Measurements from ENCODE around the gene DAPK1.

DAPK1 gene

GRCh38 chr9:87656485-87656884 is 158.8 kb downstream of the DAPK1 start:
- ATAC-seq (ENCODE audit: low read depth) = no peak
- no peaks in the 10 kb centered on the region for H3K36me3 ChIP-seq (ENCODE audit: low read depth)
- DNase-seq (ENCODE audit: low spot score) = no peak
- H3K4me1 ChIP-seq (ENCODE audit: insufficient read depth, poor library complexity, severe bottlenecking) = no peaks in the 10 kb centered on the region
- H3K27ac ChIP-seq (ENCODE audit: poor library complexity, severe bottlenecking) = no peak overlapping the region
- H3K9me3 ChIP-seq (ENCODE audit: severe bottlenecking) = no peaks in the 10 kb centered on the region
- no peaks in the 10 kb centered on the region for H3K27me3 ChIP-seq (ENCODE audit: insufficient read depth, poor library complexity, severe bottlenecking)
- H3K4me3 ChIP-seq (ENCODE audit: severe bottlenecking) = no peak overlapping the region
- TF ChIP-seq CTCF (IDR thresholded peaks at IDR 0.05; ENCODE audit: poor library complexity, severe bottlenecking) = no peak

- no peak for DNase-seq (ENCODE audit: low spot score)
Observed at GRCh38 chr9:87657190-87657589, 159.5 kb downstream of the DAPK1 start.

GRCh38 chr9:87657893-87658292 is 160.2 kb downstream of the DAPK1 start:
- H3K36me3 ChIP-seq (ENCODE audit: low read depth) = no peaks in the 10 kb centered on the region
- DNase-seq (ENCODE audit: low spot score) (no peak), ATAC-seq (ENCODE audit: low read depth) (no peak)
- no peak overlapping the region for H3K27ac ChIP-seq (ENCODE audit: poor library complexity, severe bottlenecking)
- H3K27me3 ChIP-seq (ENCODE audit: insufficient read depth, poor library complexity, severe bottlenecking) = no peaks in the 10 kb centered on the region
- no peak for TF ChIP-seq CTCF (IDR thresholded peaks at IDR 0.05; ENCODE audit: poor library complexity, severe bottlenecking)
- H3K9me3 ChIP-seq (ENCODE audit: severe bottlenecking) = no peaks in the 10 kb centered on the region
- H3K4me1 ChIP-seq (ENCODE audit: insufficient read depth, poor library complexity, severe bottlenecking) = no peaks in the 10 kb centered on the region
- H3K4me3 ChIP-seq (ENCODE audit: severe bottlenecking) = no peak overlapping the region

More at GRCh38 chr9:87657190-87657589, 159.5 kb downstream of the DAPK1 start:
- H3K27ac ChIP-seq (ENCODE audit: poor library complexity, severe bottlenecking) = no peak overlapping the region
- TF ChIP-seq CTCF (IDR thresholded peaks at IDR 0.05; ENCODE audit: poor library complexity, severe bottlenecking) = no peak
- no peaks in the 10 kb centered on the region for H3K36me3 ChIP-seq (ENCODE audit: low read depth)
- H3K4me1 ChIP-seq (ENCODE audit: insufficient read depth, poor library complexity, severe bottlenecking) = no peaks in the 10 kb centered on the region
- H3K9me3 ChIP-seq (ENCODE audit: severe bottlenecking) = no peaks in the 10 kb centered on the region
- no peak overlapping the region for H3K4me3 ChIP-seq (ENCODE audit: severe bottlenecking)
- ATAC-seq (ENCODE audit: low read depth) = no peak
- H3K27me3 ChIP-seq (ENCODE audit: insufficient read depth, poor library complexity, severe bottlenecking) = no peaks in the 10 kb centered on the region

- ATAC-seq (ENCODE audit: low read depth) = no peak
- no peak for TF ChIP-seq CTCF (IDR thresholded peaks at IDR 0.05; ENCODE audit: poor library complexity, severe bottlenecking)
- no peaks in the 10 kb centered on the region for H3K36me3 ChIP-seq (ENCODE audit: low read depth)
Observed at GRCh38 chr9:87658511-87658910, 160.8 kb downstream of the DAPK1 start.

GRCh38 chr9:87659534-87660419 is 162.1 kb downstream of the DAPK1 start:
- no peaks in the 10 kb centered on the region for H3K36me3 ChIP-seq (ENCODE audit: low read depth)

More at GRCh38 chr9:87658511-87658910, 160.8 kb downstream of the DAPK1 start:
- Histone ChIP-seq H3K9me3 (ENCODE audit: severe bottlenecking) (no peaks in the 10 kb centered on the region), H3K27ac (ENCODE audit: poor library complexity, severe bottlenecking) (no peak overlapping the region), H3K27me3 (ENCODE audit: insufficient read depth, poor library complexity, severe bottlenecking) (no peaks in the 10 kb centered on the region), H3K4me1 (ENCODE audit: insufficient read depth, poor library complexity, severe bottlenecking) (no peaks in the 10 kb centered on the region), H3K4me3 (ENCODE audit: severe bottlenecking) (no peak overlapping the region)
- no peak for DNase-seq (ENCODE audit: low spot score)

More at GRCh38 chr9:87659534-87660419, 162.1 kb downstream of the DAPK1 start:
- Histone ChIP-seq H3K27me3 (ENCODE audit: insufficient read depth, poor library complexity, severe bottlenecking) (no peaks in the 10 kb centered on the region), H3K4me3 (ENCODE audit: severe bottlenecking) (no peak overlapping the region), H3K9me3 (ENCODE audit: severe bottlenecking) (no peaks in the 10 kb centered on the region), H3K4me1 (ENCODE audit: insufficient read depth, poor library complexity, severe bottlenecking) (no peaks in the 10 kb centered on the region), H3K27ac (ENCODE audit: poor library complexity, severe bottlenecking) (no peak overlapping the region)
- ATAC-seq (ENCODE audit: low read depth) (no peak), DNase-seq (ENCODE audit: low spot score) (no peak)
- TF ChIP-seq CTCF (IDR thresholded peaks at IDR 0.05; ENCODE audit: poor library complexity, severe bottlenecking) = no peak

Data from RWPE2 (cell line).